ENCODE measurements around the gene ING5. TPM values are rescaled to one million over a fixed set of nuclear protein-coding genes. Genes with fewer than 3 reads are reported as not detected.

The ING5 gene
- total and polyA plus RNA-seq, 9 donors = 24.9 to 57.1 (median 39.6) TPM

- H3K4me1 ChIP-seq (ENCODE audit: insufficient read depth) = peaks cover 2% of the 10 kb centered on the region
- H3K4me3 ChIP-seq = no peak overlapping the region
- H3K27me3 ChIP-seq = no peaks in the 10 kb centered on the region
- no peaks in the 10 kb centered on the region for H3K36me3 ChIP-seq
- no peaks in the 10 kb centered on the region for H3K9me3 ChIP-seq
- DNase-seq = no peak
- H3K27ac ChIP-seq = no peak overlapping the region
- intact Hi-C loops (cut with DNase I) = no loop called here
- WGBS, 3 donors = 87 to 92% (median 88%) methylated on average over 18 of the region's 18 CpGs
- TF ChIP-seq, protein P1, sequence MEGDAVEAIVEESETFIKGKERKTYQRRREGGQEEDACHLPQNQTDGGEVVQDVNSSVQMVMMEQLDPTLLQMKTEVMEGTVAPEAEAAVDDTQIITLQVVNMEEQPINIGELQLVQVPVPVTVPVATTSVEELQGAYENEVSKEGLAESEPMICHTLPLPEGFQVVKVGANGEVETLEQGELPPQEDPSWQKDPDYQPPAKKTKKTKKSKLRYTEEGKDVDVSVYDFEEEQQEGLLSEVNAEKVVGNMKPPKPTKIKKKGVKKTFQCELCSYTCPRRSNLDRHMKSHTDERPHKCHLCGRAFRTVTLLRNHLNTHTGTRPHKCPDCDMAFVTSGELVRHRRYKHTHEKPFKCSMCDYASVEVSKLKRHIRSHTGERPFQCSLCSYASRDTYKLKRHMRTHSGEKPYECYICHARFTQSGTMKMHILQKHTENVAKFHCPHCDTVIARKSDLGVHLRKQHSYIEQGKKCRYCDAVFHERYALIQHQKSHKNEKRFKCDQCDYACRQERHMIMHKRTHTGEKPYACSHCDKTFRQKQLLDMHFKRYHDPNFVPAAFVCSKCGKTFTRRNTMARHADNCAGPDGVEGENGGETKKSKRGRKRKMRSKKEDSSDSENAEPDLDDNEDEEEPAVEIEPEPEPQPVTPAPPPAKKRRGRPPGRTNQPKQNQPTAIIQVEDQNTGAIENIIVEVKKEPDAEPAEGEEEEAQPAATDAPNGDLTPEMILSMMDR (IDR thresholded peaks at IDR 0.05) = no peak
- TF ChIP-seq EP300 (IDR thresholded peaks at IDR 0.05) = no peak
- no peak for TF ChIP-seq POLR2A (IDR thresholded peaks at IDR 0.05)
Observed at GRCh38 chr2:241678307-241678706, 23.5 kb upstream of the ING5 start.

DNA sequence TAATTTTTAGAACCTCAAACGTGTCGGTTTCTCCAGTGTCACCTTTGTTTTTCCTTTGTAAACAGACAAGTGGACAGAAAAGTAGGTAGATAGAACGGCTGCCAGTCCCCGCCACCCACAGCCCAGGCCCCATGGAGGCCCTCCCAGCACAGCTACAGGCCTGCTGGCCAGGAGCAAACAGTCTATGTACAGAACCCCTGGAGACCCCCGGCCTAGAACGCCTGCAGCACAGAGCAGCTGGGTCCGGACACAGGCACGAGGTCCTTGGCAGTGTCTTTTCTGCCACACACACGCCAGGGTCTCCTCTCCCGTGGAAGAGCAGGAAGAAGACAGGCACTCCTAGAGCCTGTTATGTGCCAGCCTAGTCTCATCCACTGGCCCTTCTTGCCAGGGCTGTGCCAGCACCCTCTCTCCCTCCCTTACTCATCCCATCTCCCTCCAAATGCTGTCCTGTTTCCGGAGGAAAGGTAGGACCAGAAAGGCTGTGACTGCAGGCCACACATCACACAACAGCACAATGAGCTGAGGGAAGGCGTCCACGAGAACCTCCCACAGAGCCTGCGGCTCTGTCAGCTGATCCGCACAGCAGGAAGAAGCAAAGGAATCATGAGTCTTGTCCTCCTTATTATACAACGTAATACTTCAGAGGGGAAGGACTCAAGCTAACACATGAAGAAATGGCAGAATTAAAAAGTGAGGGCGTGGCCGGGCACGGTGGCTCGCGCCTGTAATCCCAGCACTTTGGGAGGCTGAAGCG, 22.9 kb upstream of the ING5 start:
- Histone ChIP-seq H3K4me3 (no peak overlapping the region), H3K27ac (no peak overlapping the region), H3K27me3 (no peaks in the 10 kb centered on the region), H3K9me3 (no peaks in the 10 kb centered on the region), H3K4me1 (ENCODE audit: insufficient read depth) (peaks cover 2% of the 10 kb centered on the region), H3K36me3 (no peaks in the 10 kb centered on the region)
- DNase-seq = no peak
- WGBS, 3 donors = 87 to 92% (median 87%) methylated on average over 22 of the region's 22 CpGs
- TF ChIP-seq POLR2A (IDR thresholded peaks at IDR 0.05) (no peak), EP300 (IDR thresholded peaks at IDR 0.05) (no peak)
- TF ChIP-seq, protein P1 (IDR thresholded peaks at IDR 0.05) = no peak
- intact Hi-C loops (cut with DNase I) = no loop called here

GRCh38 chr2:241680044-241680443, 21.8 kb upstream of the ING5 start:
- no peak overlapping the region for H3K4me3 ChIP-seq
- no peaks in the 10 kb centered on the region for H3K36me3 ChIP-seq
- H3K27ac ChIP-seq = no peak overlapping the region
- intact Hi-C loops (cut with DNase I) = no loop called here
- H3K9me3 ChIP-seq = no peaks in the 10 kb centered on the region
- no peak for DNase-seq
- WGBS, 3 donors = 82 to 90% (median 85%) methylated on average over 12 of the region's 12 CpGs
- no peaks in the 10 kb centered on the region for H3K27me3 ChIP-seq
- H3K4me1 ChIP-seq (ENCODE audit: insufficient read depth) = peaks cover 2% of the 10 kb centered on the region
- no peak for TF ChIP-seq POLR2A (IDR thresholded peaks at IDR 0.05)
- TF ChIP-seq EP300 (IDR thresholded peaks at IDR 0.05) = no peak
- TF ChIP-seq, protein P1 (IDR thresholded peaks at IDR 0.05) = no peak

DNA sequence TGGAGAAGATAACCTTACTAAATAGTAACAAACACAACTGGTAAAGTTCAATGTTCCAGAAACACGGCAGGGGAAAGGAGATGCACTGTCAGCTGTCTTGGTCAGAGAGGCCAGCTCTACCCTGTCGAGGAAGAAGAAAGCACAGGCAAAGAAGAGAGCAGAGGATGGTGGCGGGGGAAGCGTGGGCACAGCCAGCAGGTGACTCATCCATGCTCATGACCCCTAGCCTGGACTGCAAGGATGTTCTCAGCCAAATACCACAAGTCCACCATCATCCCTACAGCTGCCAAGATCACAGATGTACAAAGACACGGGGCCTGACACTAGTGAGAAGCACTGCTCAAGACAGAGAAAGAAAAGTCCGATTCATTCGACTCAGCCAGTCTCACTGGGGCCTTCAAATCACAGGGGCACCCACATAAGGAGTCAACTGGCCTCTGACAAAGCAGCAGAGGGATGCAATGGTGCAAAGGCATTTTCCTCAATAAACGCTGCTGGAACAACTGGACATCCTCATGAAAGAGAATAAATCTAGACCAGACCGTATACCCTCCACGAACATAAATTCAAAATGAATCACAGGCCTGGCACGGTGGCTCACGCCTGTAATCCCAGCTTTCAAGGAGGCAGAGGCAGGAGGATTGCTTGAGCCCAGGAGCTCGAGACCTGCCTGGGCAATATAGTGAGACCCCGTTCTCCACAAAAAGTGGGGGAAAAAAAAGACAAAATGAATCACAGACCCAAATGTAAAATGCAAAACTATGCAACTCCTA, 20.8 kb upstream of the ING5 start:
- 48 to 52% (median 52%) methylated on average over 14 of the region's 14 CpGs for WGBS, 3 donors
- no peak overlapping the region for H3K4me3 ChIP-seq
- H3K36me3 ChIP-seq = no peaks in the 10 kb centered on the region
- TF ChIP-seq POLR2A (IDR thresholded peaks at IDR 0.05) (no peak), EP300 (IDR thresholded peaks at IDR 0.05) (no peak)
- TF ChIP-seq, protein P1 (IDR thresholded peaks at IDR 0.05) = no peak
- intact Hi-C loops (cut with DNase I) = no loop called here
- H3K27me3 ChIP-seq = no peaks in the 10 kb centered on the region
- no peaks in the 10 kb centered on the region for H3K9me3 ChIP-seq
- peaks cover 2% of the 10 kb centered on the region for H3K4me1 ChIP-seq (ENCODE audit: insufficient read depth)
- no peak overlapping the region for H3K27ac ChIP-seq
- peak in 3 of 5 donors; percentile 51 to 63 (median 57) for DNase-seq
